ENCODE measurements around the gene SLC44A1. TPM values are rescaled to one million over a fixed set of nuclear protein-coding genes. Genes with fewer than 3 reads are reported as not detected.

The SLC44A1 gene
- total and polyA plus RNA-seq, 2 of the 13 experiments (the other 11 are each of a cell fraction or from before 2014, with no cell fraction given), result 21.4 to 40.8 TPM

DNA sequence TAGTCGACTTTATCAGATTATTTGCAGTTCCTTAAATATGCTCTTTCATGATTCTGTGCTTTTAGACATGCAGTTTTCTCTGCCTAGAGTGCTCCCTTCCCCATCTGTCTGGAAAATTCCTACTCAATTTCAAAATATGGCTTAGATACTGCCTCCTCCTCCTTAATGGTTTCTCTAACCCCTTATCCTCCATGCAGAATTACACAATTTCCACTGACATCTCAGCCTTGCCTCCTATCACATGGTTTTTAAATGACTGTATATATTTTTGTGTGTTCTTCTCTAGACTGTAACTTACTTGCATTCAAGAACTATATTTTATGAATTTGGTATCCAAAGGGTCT, 85.2 kb downstream of the SLC44A1 start:
- H3K79me2 ChIP-seq (ENCODE audit: insufficient read depth, low read length), result peaks cover 3% of the 10 kb centered on the region
- in situ Hi-C loops (cut with HindIII; ENCODE audit: extremely low pct_ligation_motif_present, low pct_unique_long_range_greater_than_20kb), result no loop called here
- CTCF ChIA-PET (ENCODE audit: low intra/inter-chr PET ratio, low total read pairs), result no interaction called here
- no peaks in the 10 kb centered on the region for H3K9me3 ChIP-seq (ENCODE audit: low read length)
- no peak overlapping the region for H3K9ac ChIP-seq (ENCODE audit: insufficient read depth, low read depth, low read length)
- H3K27ac ChIP-seq (ENCODE audit: extremely low read length, insufficient read depth, low read length), result peak overlapping the region; percentile 69
- TF ChIP-seq AHR (CRISPR knock-in tag; IDR thresholded peaks at IDR 0.05) (no peak), FOXC1 (CRISPR knock-in tag; IDR thresholded peaks at IDR 0.05; ENCODE audit: borderline replicate concordance) (no peak), FOXP1 (IDR thresholded peaks at IDR 0.05) (no peak), FOXP1 (CRISPR knock-in tag; IDR thresholded peaks at IDR 0.05) (no peak), ZNF329 (CRISPR knock-in tag; IDR thresholded peaks at IDR 0.05; ENCODE audit: low read depth) (no peak)
- H4K20me1 ChIP-seq (ENCODE audit: insufficient read depth, low read length), result no peaks in the 10 kb centered on the region
- no peak for FAIRE-seq
- intact Hi-C loops (cut with micrococcal nuclease; ENCODE audit: unreplicated experiment), result loop anchor here (2.0 to 5.0 kb wide), 3 partner anchors 37 to 85 kb away; partner anchors contain the start of gene SLC44A1
- H3K27me3 ChIP-seq (ENCODE audit: control insufficient read depth in 1 of 2, insufficient read depth in 2 of 2, low read length in 2 of 2), result no peaks in the 10 kb centered on the region
- no peak overlapping the region for H2AFZ ChIP-seq (ENCODE audit: low read length)
- DNase-seq (ENCODE audit: low spot score), result no peak
- WGBS (ENCODE audit: low lambda C conversion rate), result 100% methylated on average over 1 of the region's 1 CpG
- no peak overlapping the region for H3K4me3 ChIP-seq (replicated peaks in 1 of 3; ENCODE audit: insufficient read depth in 1 of 3, low read depth in 2 of 3, low read length in 3 of 3)
- H3K4me2 ChIP-seq (ENCODE audit: low read depth, low read length), result no peak overlapping the region
- no peak for ATAC-seq
- 0 out of 5 replicates have a peak, but pooled peaks cover 0 to 2% of the 10 kb centered on the region in 2 experiments for H3K36me3 ChIP-seq (replicated peaks in 1 of 2; ENCODE audit: control insufficient read depth in 1 of 2, insufficient read depth in 2 of 2, low read length in 2 of 2)
- H3K4me1 ChIP-seq (ENCODE audit: insufficient read depth, low read length), result peaks cover 53% of the 10 kb centered on the region
- POLR2A ChIA-PET, result interaction anchor here (1.5 to 3.1 kb wide), 4 partner anchors 10 to 85 kb away, joined by 4 to 32 read pairs (median 15); partner anchors contain the start of gene SLC44A1
- BruUV-seq (replicated peaks), result no TSS peak

DNA sequence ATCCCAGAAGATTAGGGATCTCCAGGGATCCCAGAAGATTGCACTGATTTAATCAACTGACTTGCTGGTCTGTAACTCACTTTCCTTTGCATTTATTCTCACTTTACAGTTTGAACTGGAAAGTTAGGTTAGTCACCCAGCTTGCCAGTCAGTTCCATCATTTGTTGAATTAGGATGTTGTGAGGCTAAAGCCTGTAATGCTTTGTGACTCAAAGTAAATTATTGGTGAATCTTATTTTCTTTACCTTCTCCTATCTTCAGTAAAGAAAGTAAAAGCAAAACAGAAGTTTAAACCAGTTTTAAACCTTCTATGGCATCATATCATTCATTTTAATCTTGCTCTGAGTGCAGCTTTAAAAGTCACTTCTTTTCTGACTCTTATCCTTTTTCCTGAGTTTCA, 85.8 kb downstream of the SLC44A1 start:
- H3K9me3 ChIP-seq (ENCODE audit: low read length), result no peaks in the 10 kb centered on the region
- intact Hi-C loops (cut with micrococcal nuclease; ENCODE audit: unreplicated experiment) (loop anchor here (2.0 to 5.0 kb wide), 3 partner anchors 38 to 85 kb away; partner anchors contain the start of gene SLC44A1), in situ Hi-C loops (cut with HindIII; ENCODE audit: extremely low pct_ligation_motif_present, low pct_unique_long_range_greater_than_20kb) (no loop called here)
- H4K20me1 ChIP-seq (ENCODE audit: insufficient read depth, low read length), result no peaks in the 10 kb centered on the region
- H3K27me3 ChIP-seq (ENCODE audit: control insufficient read depth in 1 of 2, insufficient read depth in 2 of 2, low read length in 2 of 2), result no peaks in the 10 kb centered on the region
- no peak overlapping the region; a peak in 1 of 6 replicates for H3K4me3 ChIP-seq (replicated peaks in 1 of 3; ENCODE audit: insufficient read depth in 1 of 3, low read depth in 2 of 3, low read length in 3 of 3)
- peak overlapping the region; percentile 48 for H3K9ac ChIP-seq (ENCODE audit: insufficient read depth, low read depth, low read length)
- TF ChIP-seq IRX3 (CRISPR knock-in tag; IDR thresholded peaks at IDR 0.05; ENCODE audit: borderline replicate concordance, low read depth) (no peak), ZBTB20 (CRISPR knock-in tag; IDR thresholded peaks at IDR 0.05; ENCODE audit: borderline replicate concordance, low read depth) (0 out of 2 replicates have a peak, but pooled peaks have one; percentile 18), EP300 (IDR thresholded peaks at IDR 0.05; ENCODE audit: low read depth in 2 of 2, low read length in 2 of 2) (peak in 1 of 2 experiments; percentile 18; a peak in 1 of 4 replicates), EP300 (CRISPR knock-in tag; IDR thresholded peaks at IDR 0.05; ENCODE audit: borderline replicate concordance) (no peak)
- H3K4me2 ChIP-seq (ENCODE audit: low read depth, low read length), result peak overlapping the region; percentile 48
- CTCF ChIA-PET (ENCODE audit: low intra/inter-chr PET ratio, low total read pairs), result no interaction called here
- BruUV-seq (replicated peaks), result no TSS peak
- H3K27ac ChIP-seq (ENCODE audit: extremely low read length, insufficient read depth, low read length), result peak overlapping the region; percentile 69
- peaks cover 3% of the 10 kb centered on the region for H3K79me2 ChIP-seq (ENCODE audit: insufficient read depth, low read length)
- no peak overlapping the region for H2AFZ ChIP-seq (ENCODE audit: low read length)
- no peak; the same call in 2 of the 3 replicates for ATAC-seq
- H3K36me3 ChIP-seq (replicated peaks in 1 of 2; ENCODE audit: control insufficient read depth in 1 of 2, insufficient read depth in 2 of 2, low read length in 2 of 2), result no peaks in the 10 kb centered on the region; a peak in 1 of 5 replicates
- POLR2A ChIA-PET, result interaction anchor here (0.8 to 3.1 kb wide), 5 partner anchors 11 to 403 kb away, joined by 3 to 32 read pairs (median 5); partner anchors contain the start of gene SLC44A1
- DNase-seq (ENCODE audit: low spot score), result peak; percentile 18
- peaks cover 53% of the 10 kb centered on the region for H3K4me1 ChIP-seq (ENCODE audit: insufficient read depth, low read length)
- FAIRE-seq, result no peak
